ENCODE measurements around the gene HUS1.
A peak's percentile ranks its signal among the peaks of the same experiment; 100 is the strongest.

HUS1 gene

DNA sequence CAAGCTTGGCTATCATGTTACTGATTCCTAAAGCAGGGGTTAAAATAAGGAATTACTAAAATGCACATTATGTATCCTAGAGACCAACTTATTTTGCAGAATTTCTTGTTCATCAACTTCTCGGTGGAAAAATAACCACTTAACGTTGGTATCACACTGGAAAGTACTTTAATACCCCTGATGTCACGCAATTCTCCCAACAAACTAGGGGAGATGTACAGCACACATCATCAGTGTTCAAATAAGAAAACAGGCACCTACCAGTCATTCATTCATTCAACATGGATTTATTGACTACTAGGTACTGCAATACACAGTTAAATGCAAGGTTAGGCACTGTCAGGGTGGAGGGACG, 648 bp downstream of the HUS1 start:
- in situ Hi-C loops (cut with HindIII; ENCODE audit: low pct_ligation_motif_present, low sequenced_read_pairs) = loop anchor here (25.0 kb wide), 1 partner anchor 134 kb away; no protein-coding TSS in a partner anchor
- Histone ChIP-seq H3K27me3 (replicated peaks) (no peaks in the 10 kb centered on the region), H3K27ac (no peak overlapping the region), H3K36me3 (replicated peaks) (peaks cover 35% of the 10 kb centered on the region), H3K4me3 (ENCODE audit: low read depth, low read length) (peak overlapping the region; percentile 81)
- TF ChIP-seq, protein P1, sequence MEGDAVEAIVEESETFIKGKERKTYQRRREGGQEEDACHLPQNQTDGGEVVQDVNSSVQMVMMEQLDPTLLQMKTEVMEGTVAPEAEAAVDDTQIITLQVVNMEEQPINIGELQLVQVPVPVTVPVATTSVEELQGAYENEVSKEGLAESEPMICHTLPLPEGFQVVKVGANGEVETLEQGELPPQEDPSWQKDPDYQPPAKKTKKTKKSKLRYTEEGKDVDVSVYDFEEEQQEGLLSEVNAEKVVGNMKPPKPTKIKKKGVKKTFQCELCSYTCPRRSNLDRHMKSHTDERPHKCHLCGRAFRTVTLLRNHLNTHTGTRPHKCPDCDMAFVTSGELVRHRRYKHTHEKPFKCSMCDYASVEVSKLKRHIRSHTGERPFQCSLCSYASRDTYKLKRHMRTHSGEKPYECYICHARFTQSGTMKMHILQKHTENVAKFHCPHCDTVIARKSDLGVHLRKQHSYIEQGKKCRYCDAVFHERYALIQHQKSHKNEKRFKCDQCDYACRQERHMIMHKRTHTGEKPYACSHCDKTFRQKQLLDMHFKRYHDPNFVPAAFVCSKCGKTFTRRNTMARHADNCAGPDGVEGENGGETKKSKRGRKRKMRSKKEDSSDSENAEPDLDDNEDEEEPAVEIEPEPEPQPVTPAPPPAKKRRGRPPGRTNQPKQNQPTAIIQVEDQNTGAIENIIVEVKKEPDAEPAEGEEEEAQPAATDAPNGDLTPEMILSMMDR (IDR thresholded peaks at IDR 0.05; ENCODE audit: low read depth, low read length, missing control alignments) = no peak
- no peak for DNase-seq

DNA sequence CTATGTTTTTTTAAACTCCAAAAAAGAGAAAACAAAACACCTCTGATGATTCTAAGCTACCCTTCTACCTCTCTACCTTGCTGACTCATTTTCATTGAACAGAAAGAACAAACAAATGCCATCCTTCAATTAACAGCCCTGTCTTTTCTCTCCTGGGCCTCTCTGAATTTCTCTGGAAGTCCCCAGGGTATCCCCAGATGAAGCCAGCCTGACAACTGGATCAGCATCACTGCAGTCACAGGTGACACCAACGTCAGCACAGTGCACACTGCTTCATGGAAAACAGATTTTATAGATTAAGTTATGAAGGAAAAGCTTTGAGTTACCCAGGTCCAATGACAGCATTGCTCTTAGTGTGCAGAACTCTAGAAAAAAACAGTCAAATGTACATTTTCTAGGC, 5.7 kb downstream of the HUS1 start:
- H3K4me3 ChIP-seq (ENCODE audit: low read depth, low read length) = no peak overlapping the region
- peaks cover 45% of the 10 kb centered on the region for H3K36me3 ChIP-seq (replicated peaks)
- no peak overlapping the region for H3K27ac ChIP-seq
- no peak for DNase-seq
- in situ Hi-C loops (cut with HindIII; ENCODE audit: low pct_ligation_motif_present, low sequenced_read_pairs) = no loop called here
- H3K27me3 ChIP-seq (replicated peaks) = no peaks in the 10 kb centered on the region
- TF ChIP-seq, protein P1 (IDR thresholded peaks at IDR 0.05; ENCODE audit: low read depth, low read length, missing control alignments) = no peak

DNA sequence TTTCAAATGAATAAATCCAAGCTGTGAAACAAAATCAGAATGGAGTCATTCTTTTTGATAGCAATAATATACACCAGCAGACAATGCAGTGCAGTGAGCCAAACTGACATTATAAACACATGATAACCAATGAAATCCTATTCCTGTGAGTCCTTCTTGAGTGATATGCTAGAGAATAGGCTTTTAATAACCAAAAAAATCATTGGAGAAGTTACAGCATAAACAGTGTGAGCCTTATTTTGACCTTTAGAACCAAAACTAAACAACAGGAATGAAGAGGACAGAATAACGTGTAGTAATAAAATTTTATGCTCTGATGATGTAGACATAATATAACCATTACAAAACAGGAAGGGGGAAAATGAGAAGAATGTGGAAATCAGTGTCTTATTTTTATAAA, 8.7 kb downstream of the HUS1 start:
- Histone ChIP-seq H3K27me3 (replicated peaks) (no peaks in the 10 kb centered on the region), H3K27ac (no peak overlapping the region), H3K4me3 (ENCODE audit: low read depth, low read length) (no peak overlapping the region), H3K36me3 (replicated peaks) (peaks cover 40% of the 10 kb centered on the region)
- in situ Hi-C loops (cut with HindIII; ENCODE audit: low pct_ligation_motif_present, low sequenced_read_pairs) = no loop called here
- TF ChIP-seq, protein P1 (IDR thresholded peaks at IDR 0.05; ENCODE audit: low read depth, low read length, missing control alignments) = no peak
- DNase-seq = no peak

DNA sequence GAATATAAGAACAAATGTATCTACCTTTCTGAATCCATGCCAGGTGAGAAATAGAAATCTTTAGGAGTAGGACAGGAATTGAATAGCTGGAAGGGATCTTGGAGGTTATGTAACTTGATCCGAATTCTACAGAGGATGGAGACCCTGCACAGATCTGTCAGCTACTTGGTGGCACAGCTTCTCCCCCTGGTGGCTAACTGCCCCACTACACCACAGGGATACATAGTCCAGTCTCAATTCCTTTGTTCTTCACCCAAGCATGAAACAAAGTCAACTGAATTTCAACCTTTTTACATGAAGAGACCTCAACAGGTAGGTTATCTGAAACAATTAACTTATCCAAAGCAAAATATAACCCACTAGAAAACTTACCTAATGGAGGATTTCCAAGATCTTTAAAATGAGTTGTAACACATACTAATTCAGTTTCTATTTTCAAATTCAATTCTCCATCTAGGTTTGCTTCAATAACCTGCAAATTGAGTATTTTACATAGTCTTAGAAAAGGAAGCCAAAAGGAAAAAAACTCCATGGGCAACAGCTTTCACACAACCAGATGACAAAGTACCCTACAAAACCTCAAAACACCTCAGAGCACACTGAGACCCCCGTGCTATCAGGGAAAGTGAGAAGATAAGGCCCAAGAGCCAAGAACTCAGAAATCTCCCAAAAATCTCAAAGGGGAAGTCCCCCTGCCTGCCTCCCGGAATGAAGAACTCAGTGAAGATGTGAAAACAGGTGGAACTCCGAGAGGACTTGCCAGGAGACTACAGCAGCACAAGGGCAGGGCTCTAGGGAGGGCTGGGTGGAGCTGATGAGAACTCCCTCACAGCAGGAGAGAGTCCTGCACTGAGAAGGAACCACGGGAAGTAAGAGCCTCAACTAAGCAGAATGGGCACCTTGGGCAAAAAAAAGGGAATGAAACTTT, 10.3 kb downstream of the HUS1 start:
- TF ChIP-seq, protein P1 (IDR thresholded peaks at IDR 0.05; ENCODE audit: low read depth, low read length, missing control alignments) = peak; percentile 98
- peaks cover 45% of the 10 kb centered on the region for H3K36me3 ChIP-seq (replicated peaks)
- H3K27ac ChIP-seq = no peak overlapping the region
- in situ Hi-C loops (cut with HindIII; ENCODE audit: low pct_ligation_motif_present, low sequenced_read_pairs) = no loop called here
- H3K27me3 ChIP-seq (replicated peaks) = no peaks in the 10 kb centered on the region
- H3K4me3 ChIP-seq (ENCODE audit: low read depth, low read length) = no peak overlapping the region
- peak; percentile 71 for DNase-seq

DNA sequence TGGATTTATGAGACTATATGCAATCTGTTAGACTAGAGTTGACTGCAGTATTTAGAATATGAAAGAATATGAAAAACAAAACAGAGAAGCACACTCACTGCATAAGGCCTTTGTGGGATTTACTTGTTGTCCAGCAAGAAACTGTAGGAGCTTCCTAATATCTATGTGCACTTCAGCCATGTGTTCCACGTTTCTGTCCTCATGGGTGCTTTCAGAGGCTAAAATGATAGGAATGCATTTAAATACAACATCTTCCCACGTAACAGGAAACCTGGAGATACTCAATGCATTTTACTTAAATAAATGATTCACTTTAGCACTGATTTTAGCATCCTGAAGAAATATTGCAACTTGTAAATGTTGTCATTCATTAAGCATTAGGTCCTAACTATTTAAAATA, 11.7 kb downstream of the HUS1 start:
- H3K27ac ChIP-seq = no peak overlapping the region
- TF ChIP-seq, protein P1 (IDR thresholded peaks at IDR 0.05; ENCODE audit: low read depth, low read length, missing control alignments) = no peak
- H3K27me3 ChIP-seq (replicated peaks) = no peaks in the 10 kb centered on the region
- peaks cover 38% of the 10 kb centered on the region for H3K36me3 ChIP-seq (replicated peaks)
- no peak for DNase-seq
- in situ Hi-C loops (cut with HindIII; ENCODE audit: low pct_ligation_motif_present, low sequenced_read_pairs) = no loop called here
- H3K4me3 ChIP-seq (ENCODE audit: low read depth, low read length) = no peak overlapping the region
